GM12878 (cell line): ENCODE data around the gene TRABD2B. TPM values are rescaled to one million over a fixed set of nuclear protein-coding genes. Genes with fewer than 3 reads are reported as not detected.

ENCODE experiments used
- ATAC-seq: fragments of 200-7000 bp; cut with Tn5 transposase; 3 replicates; pipeline ENCODE4 v1.9.1; 2020; ENCODE audit warnings: mild to moderate bottlenecking, moderate library complexity
- BruUV-seq: library from RNA; stranded (reverse); fragments of 400-500 nt; replicated peaks from 2 replicates; lab custom pipeline; 2021; lab: Mats Ljungman, UMichigan
- CTCF ChIA-PET: fragments of 300-600 bp; sonication (Branson Sonifier 250); formaldehyde crosslinking; extraction: SDS; loops from one replicate; lab custom pipeline; 2021; ENCODE audit warnings: inconsistent platforms; lab: Yijun Ruan, JAX
- POLR2A ChIA-PET: fragments of 350-600 bp; formaldehyde crosslinking; extraction: SDS; loops from one replicate; lab custom pipeline; 2021; ENCODE audit warnings: inconsistent platforms; lab: Charles Lee
- RAD21 ChIA-PET: fragments of 300-600 bp; sonication (Branson Sonifier 250); formaldehyde crosslinking; loops from one replicate; lab custom pipeline; 2023; ENCODE audit warnings: antibody characterized with exemption; ENCODE audit not compliant: unreplicated experiment; lab: Charles Lee
- SMC1A ChIA-PET: fragments of 300-600 bp; sonication (Branson Sonifier 250); formaldehyde crosslinking; loops from one replicate; lab custom pipeline; 2023; ENCODE audit not compliant: unreplicated experiment, uncharacterized antibody; lab: Charles Lee
- DNase-seq: peaks from one replicate; pipeline ENCODE4 v3.0.0-alpha.2; 2011; ENCODE audit warnings: low read depth, low spot score
- FAIRE-seq: peaks from 3 replicates; lab custom pipeline; 2011; peaks lifted over from hg19 to GRCh38; lab: Jason Lieb, UNC
- H2AFZ ChIP-seq: 2 replicates; pipeline ENCODE4 v1.6.0; 2011; ENCODE audit warnings: low read depth, low read length, control low read depth; ENCODE audit not compliant: control insufficient read depth
- H3K27ac ChIP-seq: 2 replicates; pipeline ENCODE4 v1.5.1; 2011; ENCODE audit warnings: control low read depth; ENCODE audit not compliant: control insufficient read depth, insufficient read depth
- H3K27me3 ChIP-seq, 2 experiments: replicated peaks in 1 of 2; 2 replicates each; pipeline versions ENCODE4 v1.6.0 to v1.6.1; 2011; ENCODE audit warnings: low read length in 1 of 2; ENCODE audit not compliant: control insufficient read depth in 2 of 2, insufficient read depth in 2 of 2
- H3K36me3 ChIP-seq, 2 experiments: 2 replicates each; pipeline ENCODE4 v1.5.1; 2011; ENCODE audit warnings: low read length in 1 of 2; ENCODE audit not compliant: control insufficient read depth in 2 of 2, insufficient read depth in 2 of 2
- H3K4me1 ChIP-seq: 2 replicates; pipeline ENCODE4 v1.6.1; 2011; ENCODE audit warnings: mild to moderate bottlenecking, low read length, moderate library complexity, mixed read lengths; ENCODE audit not compliant: control insufficient read depth, insufficient read depth
- H3K4me2 ChIP-seq: 2 replicates; pipeline ENCODE4 v1.6.0; 2011; ENCODE audit warnings: control low read depth; ENCODE audit not compliant: control insufficient read depth, insufficient read depth
- H3K4me3 ChIP-seq: fragments of 200-600 bp; sonication (generic); 2 replicates; pipeline ENCODE4 v1.5.1; 2016
- H3K79me2 ChIP-seq: 2 replicates; pipeline ENCODE4 v1.6.0; 2011; ENCODE audit warnings: low read length; ENCODE audit not compliant: control insufficient read depth, insufficient read depth
- H3K9ac ChIP-seq: 2 replicates; pipeline ENCODE4 v1.8.0; 2011; ENCODE audit warnings: low read length, control low read depth, mixed read lengths; ENCODE audit not compliant: control insufficient read depth, insufficient read depth
- H3K9me3 ChIP-seq: replicated peaks from 3 replicates; pipeline ENCODE4 v1.5.1; 2011; ENCODE audit warnings: mild to moderate bottlenecking, low read length; ENCODE audit not compliant: control insufficient read depth, insufficient read depth
- H4K20me1 ChIP-seq: 2 replicates; pipeline ENCODE4 v1.6.0; 2011; ENCODE audit not compliant: control insufficient read depth, insufficient read depth
- CREB1 ChIP-seq: IDR thresholded peaks from 2 replicates; pipeline ENCODE4 v1.6.1; 2012; ENCODE audit warnings: low read depth, mild to moderate bottlenecking, inconsistent platforms
- CREM ChIP-seq: IDR thresholded peaks from 2 replicates; pipeline ENCODE4 v1.6.1; 2014; ENCODE audit warnings: antibody characterized with exemption, low read depth
- EZH2 ChIP-seq: IDR thresholded peaks from 2 replicates; pipeline ENCODE4 v1.6.1; 2012; ENCODE audit warnings: low read depth, mild to moderate bottlenecking, control low read depth, inconsistent platforms, low read length, borderline replicate concordance; ENCODE audit not compliant: control insufficient read depth
- JUNB ChIP-seq: IDR thresholded peaks from 2 replicates; pipeline ENCODE4 v1.6.1; 2016; ENCODE audit warnings: antibody characterized with exemption, mild to moderate bottlenecking
- MYC ChIP-seq: IDR thresholded peaks from 2 replicates; pipeline ENCODE4 v1.6.1; 2011; ENCODE audit warnings: mild to moderate bottlenecking, low read length, moderate library complexity, inconsistent platforms; ENCODE audit not compliant: insufficient read depth, insufficient replicate concordance, insufficient read length, severe bottlenecking
- PML ChIP-seq: IDR thresholded peaks from 2 replicates; pipeline ENCODE4 v1.6.1; 2012; ENCODE audit warnings: low read length, inconsistent platforms
- POLR2A ChIP-seq: IDR thresholded peaks from 2 replicates; pipeline ENCODE4 v1.6.1; 2011; ENCODE audit warnings: low read depth, mild to moderate bottlenecking, low read length
- RB1 ChIP-seq: fragments of 450-650 bp; formaldehyde crosslinking; IDR thresholded peaks from 2 replicates; pipeline ENCODE4 v1.6.1; 2017; ENCODE audit warnings: mild to moderate bottlenecking, borderline replicate concordance
- SIN3A ChIP-seq: IDR thresholded peaks from 2 replicates; pipeline ENCODE4 v1.6.1; 2012; ENCODE audit warnings: low read depth, low read length, improper control_type of control experiment
- SRF ChIP-seq, 2 experiments: IDR thresholded peaks; 2 replicates each; pipeline ENCODE4 v1.6.1; 2011; ENCODE audit warnings: low read depth in 2 of 2, low read length in 2 of 2, mild to moderate bottlenecking in 1 of 2, moderate library complexity in 1 of 2
- WGBS: methylation state at CpG from one replicate; pipeline ENCODE4 v1.1.6; 2016; ENCODE audit warnings: low lambda C conversion rate; ENCODE audit not compliant: insufficient replicate concordance, insufficient coverage; ENCODE audit errors: missing lambda C conversion rate; 5-methylcytosine and 5-hydroxymethylcytosine counted together
- in situ Hi-C: fragments of 300-500 bp; cut with MboI; formaldehyde crosslinking; loops from 9 replicates; pipeline ENCODE4 v1.14.3; 2018; ENCODE audit warnings: mixed read lengths
- intact Hi-C: fragments of 100-400 bp; cut with micrococcal nuclease; formaldehyde crosslinking; loops from one replicate; pipeline ENCODE4 v1.14.2; 2022; ENCODE audit not compliant: unreplicated experiment
- polyA plus RNA-seq, 11 experiments: library from polyadenylated mRNA; depleted of rRNA in 4 of 11; unstranded in 6 of 11; stranded (reverse) in 5 of 11; fragments of >200 nt; fragmentation: Nextera tagmentation in 4 of 11; fragmentation: Illumina TruSeq in 1 of 11; extraction: Ambion mirVana in 4 of 11; extraction: Trizol in 1 of 11; gene quantifications; 1 replicate in 1 of 11; 2 replicates in 10 of 11; pipeline versions ENCODE4 v1.2.1 to v1.2.3, GENCODE V29; 2011 to 2016; ENCODE audit warnings: inconsistent platforms in 2 of 11, missing spikeins in 2 of 11, low read depth in 1 of 11
- total RNA-seq, 4 experiments: library from RNA; depleted of rRNA in 3 of 4; stranded (reverse); fragments of >200 nt in 3 of 4; fragmentation: Illumina TruSeq in 1 of 4; extraction: Trizol in 1 of 4; gene quantifications; 2 replicates each; pipeline versions ENCODE4 v1.2.1 to v1.2.3, GENCODE V29; 2013 to 2021
- TF ChIP-seq, protein P1 (sequence below): IDR thresholded peaks from 2 replicates; pipeline ENCODE4 v1.6.1; 2012; ENCODE audit warnings: improper control_type of control experiment, low read depth, low read length; ENCODE audit not compliant: insufficient replicate concordance
- TF ChIP-seq, protein P2 (sequence below): IDR thresholded peaks from 2 replicates; pipeline ENCODE4 v1.6.1; 2012; ENCODE audit warnings: low read depth, low read length, improper control_type of control experiment
- TF ChIP-seq, protein P3 (sequence below): fragments of 450-650 bp; IDR thresholded peaks from 2 replicates; pipeline ENCODE4 v1.6.1; 2017; ENCODE audit warnings: mild to moderate bottlenecking, low read depth, inconsistent platforms; ENCODE audit not compliant: poor library complexity, severe bottlenecking
- TF ChIP-seq, protein P4 (sequence below): fragments of 450-650 bp; IDR thresholded peaks from 2 replicates; pipeline ENCODE4 v1.6.1; 2017; ENCODE audit warnings: mild to moderate bottlenecking

The TRABD2B gene
- total and polyA plus RNA-seq, 10 of the 15 experiments (the other 5 are each of a cell fraction or from before 2014, with no cell fraction given), result not detected

DNA sequence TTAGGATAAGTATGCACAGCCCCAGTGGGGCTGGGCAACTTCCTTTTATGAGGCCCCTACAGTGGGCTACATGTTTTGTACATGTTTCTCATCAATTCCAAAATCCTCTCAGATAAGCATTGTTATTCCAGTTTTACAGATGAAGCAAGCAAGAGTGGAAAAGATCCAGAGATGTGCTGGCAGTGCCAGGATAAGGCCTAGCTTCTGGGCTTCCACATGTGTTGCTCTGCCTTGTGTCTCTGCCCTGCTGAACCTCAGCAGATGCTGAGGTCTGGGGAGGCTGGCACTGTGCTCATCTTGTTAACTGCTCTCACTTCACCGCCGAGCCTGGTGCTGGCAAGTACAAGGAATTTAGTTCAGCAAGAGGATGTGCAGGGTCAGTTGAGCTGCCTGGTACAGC, 202.1 kb downstream of the TRABD2B start:
- ChIA-PET POLR2A (no interaction called here), SMC1A (no interaction called here), RAD21 (no interaction called here), CTCF (no interaction called here)
- 57% methylated on average over 2 of the region's 2 CpGs for WGBS
- Histone ChIP-seq H3K4me2 (no peak overlapping the region), H3K79me2 (no peaks in the 10 kb centered on the region), H3K4me1 (no peaks in the 10 kb centered on the region), H3K36me3 (no peaks in the 10 kb centered on the region), H3K4me3 (no peak overlapping the region), H3K9ac (no peak overlapping the region), H3K27me3 (no peaks in the 10 kb centered on the region; a peak in 2 of 4 replicates), H3K27ac (no peak overlapping the region), H4K20me1 (no peaks in the 10 kb centered on the region; the same call in 1 of the 2 replicates), H2AFZ (no peak overlapping the region), H3K9me3 (no peaks in the 10 kb centered on the region)
- FAIRE-seq (no peak), DNase-seq (no peak), ATAC-seq (no peak)
- intact Hi-C loops, result no loop called here
- BruUV-seq, result no TSS peak
- in situ Hi-C loops, result no loop called here
- TF ChIP-seq, protein P1, sequence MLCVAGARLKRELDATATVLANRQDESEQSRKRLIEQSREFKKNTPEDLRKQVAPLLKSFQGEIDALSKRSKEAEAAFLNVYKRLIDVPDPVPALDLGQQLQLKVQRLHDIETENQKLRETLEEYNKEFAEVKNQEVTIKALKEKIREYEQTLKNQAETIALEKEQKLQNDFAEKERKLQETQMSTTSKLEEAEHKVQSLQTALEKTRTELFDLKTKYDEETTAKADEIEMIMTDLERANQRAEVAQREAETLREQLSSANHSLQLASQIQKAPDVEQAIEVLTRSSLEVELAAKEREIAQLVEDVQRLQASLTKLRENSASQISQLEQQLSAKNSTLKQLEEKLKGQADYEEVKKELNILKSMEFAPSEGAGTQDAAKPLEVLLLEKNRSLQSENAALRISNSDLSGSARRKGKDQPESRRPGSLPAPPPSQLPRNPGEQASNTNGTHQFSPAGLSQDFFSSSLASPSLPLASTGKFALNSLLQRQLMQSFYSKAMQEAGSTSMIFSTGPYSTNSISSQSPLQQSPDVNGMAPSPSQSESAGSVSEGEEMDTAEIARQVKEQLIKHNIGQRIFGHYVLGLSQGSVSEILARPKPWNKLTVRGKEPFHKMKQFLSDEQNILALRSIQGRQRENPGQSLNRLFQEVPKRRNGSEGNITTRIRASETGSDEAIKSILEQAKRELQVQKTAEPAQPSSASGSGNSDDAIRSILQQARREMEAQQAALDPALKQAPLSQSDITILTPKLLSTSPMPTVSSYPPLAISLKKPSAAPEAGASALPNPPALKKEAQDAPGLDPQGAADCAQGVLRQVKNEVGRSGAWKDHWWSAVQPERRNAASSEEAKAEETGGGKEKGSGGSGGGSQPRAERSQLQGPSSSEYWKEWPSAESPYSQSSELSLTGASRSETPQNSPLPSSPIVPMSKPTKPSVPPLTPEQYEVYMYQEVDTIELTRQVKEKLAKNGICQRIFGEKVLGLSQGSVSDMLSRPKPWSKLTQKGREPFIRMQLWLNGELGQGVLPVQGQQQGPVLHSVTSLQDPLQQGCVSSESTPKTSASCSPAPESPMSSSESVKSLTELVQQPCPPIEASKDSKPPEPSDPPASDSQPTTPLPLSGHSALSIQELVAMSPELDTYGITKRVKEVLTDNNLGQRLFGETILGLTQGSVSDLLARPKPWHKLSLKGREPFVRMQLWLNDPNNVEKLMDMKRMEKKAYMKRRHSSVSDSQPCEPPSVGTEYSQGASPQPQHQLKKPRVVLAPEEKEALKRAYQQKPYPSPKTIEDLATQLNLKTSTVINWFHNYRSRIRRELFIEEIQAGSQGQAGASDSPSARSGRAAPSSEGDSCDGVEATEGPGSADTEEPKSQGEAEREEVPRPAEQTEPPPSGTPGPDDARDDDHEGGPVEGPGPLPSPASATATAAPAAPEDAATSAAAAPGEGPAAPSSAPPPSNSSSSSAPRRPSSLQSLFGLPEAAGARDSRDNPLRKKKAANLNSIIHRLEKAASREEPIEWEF, result no peak
- no peak for TF ChIP-seq CREM
- TF ChIP-seq, protein P2, sequence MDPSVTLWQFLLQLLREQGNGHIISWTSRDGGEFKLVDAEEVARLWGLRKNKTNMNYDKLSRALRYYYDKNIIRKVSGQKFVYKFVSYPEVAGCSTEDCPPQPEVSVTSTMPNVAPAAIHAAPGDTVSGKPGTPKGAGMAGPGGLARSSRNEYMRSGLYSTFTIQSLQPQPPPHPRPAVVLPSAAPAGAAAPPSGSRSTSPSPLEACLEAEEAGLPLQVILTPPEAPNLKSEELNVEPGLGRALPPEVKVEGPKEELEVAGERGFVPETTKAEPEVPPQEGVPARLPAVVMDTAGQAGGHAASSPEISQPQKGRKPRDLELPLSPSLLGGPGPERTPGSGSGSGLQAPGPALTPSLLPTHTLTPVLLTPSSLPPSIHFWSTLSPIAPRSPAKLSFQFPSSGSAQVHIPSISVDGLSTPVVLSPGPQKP, result no peak
- TF ChIP-seq PML, result no peak
- TF ChIP-seq, protein P3, sequence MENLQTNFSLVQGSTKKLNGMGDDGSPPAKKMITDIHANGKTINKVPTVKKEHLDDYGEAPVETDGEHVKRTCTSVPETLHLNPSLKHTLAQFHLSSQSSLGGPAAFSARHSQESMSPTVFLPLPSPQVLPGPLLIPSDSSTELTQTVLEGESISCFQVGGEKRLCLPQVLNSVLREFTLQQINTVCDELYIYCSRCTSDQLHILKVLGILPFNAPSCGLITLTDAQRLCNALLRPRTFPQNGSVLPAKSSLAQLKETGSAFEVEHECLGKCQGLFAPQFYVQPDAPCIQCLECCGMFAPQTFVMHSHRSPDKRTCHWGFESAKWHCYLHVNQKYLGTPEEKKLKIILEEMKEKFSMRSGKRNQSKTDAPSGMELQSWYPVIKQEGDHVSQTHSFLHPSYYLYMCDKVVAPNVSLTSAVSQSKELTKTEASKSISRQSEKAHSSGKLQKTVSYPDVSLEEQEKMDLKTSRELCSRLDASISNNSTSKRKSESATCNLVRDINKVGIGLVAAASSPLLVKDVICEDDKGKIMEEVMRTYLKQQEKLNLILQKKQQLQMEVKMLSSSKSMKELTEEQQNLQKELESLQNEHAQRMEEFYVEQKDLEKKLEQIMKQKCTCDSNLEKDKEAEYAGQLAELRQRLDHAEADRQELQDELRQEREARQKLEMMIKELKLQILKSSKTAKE, result no peak
- TF ChIP-seq POLR2A, result no peak
- TF ChIP-seq SRF (IDR thresholded peaks at IDR 0.05; ENCODE audit: low read depth in 2 of 2, low read length in 2 of 2), result no peak
- no peak for TF ChIP-seq RB1
- no peak for TF ChIP-seq SIN3A
- TF ChIP-seq JUNB, result no peak
- no peak for TF ChIP-seq EZH2
- no peak for TF ChIP-seq CREB1
- TF ChIP-seq, protein P4, sequence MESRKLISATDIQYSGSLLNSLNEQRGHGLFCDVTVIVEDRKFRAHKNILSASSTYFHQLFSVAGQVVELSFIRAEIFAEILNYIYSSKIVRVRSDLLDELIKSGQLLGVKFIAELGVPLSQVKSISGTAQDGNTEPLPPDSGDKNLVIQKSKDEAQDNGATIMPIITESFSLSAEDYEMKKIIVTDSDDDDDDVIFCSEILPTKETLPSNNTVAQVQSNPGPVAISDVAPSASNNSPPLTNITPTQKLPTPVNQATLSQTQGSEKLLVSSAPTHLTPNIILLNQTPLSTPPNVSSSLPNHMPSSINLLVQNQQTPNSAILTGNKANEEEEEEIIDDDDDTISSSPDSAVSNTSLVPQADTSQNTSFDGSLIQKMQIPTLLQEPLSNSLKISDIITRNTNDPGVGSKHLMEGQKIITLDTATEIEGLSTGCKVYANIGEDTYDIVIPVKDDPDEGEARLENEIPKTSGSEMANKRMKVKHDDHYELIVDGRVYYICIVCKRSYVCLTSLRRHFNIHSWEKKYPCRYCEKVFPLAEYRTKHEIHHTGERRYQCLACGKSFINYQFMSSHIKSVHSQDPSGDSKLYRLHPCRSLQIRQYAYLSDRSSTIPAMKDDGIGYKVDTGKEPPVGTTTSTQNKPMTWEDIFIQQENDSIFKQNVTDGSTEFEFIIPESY, result no peak
- TF ChIP-seq MYC, result no peak
